AG09309 (cell line): ENCODE measurements around the gene CDH16.
"Not testable (repeated sequence)": the region's sequence is repeated elsewhere in the genome, so short reads cannot be mapped to it uniquely, and the experiment has no call there.

ENCODE experiments used
- DNase-seq: peaks from one replicate; pipeline ENCODE4 v3.0.0-alpha.2; 2010; ENCODE audit warnings: low read depth
- H3K4me3 ChIP-seq: 2 replicates; pipeline ENCODE4 v1.5.1; 2011; ENCODE audit warnings: mild to moderate bottlenecking, low read depth, low read length, moderate library complexity; ENCODE audit not compliant: control insufficient read depth
- CTCF ChIP-seq: IDR thresholded peaks from 2 replicates; pipeline ENCODE4 v1.5.1; 2011; ENCODE audit warnings: mild to moderate bottlenecking, low read depth, low read length, inconsistent platforms; ENCODE audit not compliant: insufficient read depth, control insufficient read depth; ENCODE audit errors: missing control alignments

CDH16 gene

GRCh38 chr16:66899310-66899944 lies 19.3 kb downstream of the CDH16 start:
- TF ChIP-seq CTCF, result no peak

GRCh38 chr16:66898933-66899309 lies 19.8 kb downstream of the CDH16 start:
- no peak overlapping the region for H3K4me3 ChIP-seq
- TF ChIP-seq CTCF, result no peak
- DNase-seq, result no peak

More at GRCh38 chr16:66899310-66899944, 19.3 kb downstream of the CDH16 start:
- DNase-seq, result no peak
- no peak overlapping the region for H3K4me3 ChIP-seq

- no peak for TF ChIP-seq CTCF
- no peak for DNase-seq
Observed at GRCh38 chr16:66898207-66898606, 20.5 kb downstream of the CDH16 start.

GRCh38 chr16:66896682-66897081 lies 22.0 kb downstream of the CDH16 start:
- not testable (repeated sequence) for H3K4me3 ChIP-seq, DNase-seq

More at GRCh38 chr16:66898207-66898606, 20.5 kb downstream of the CDH16 start:
- H3K4me3 ChIP-seq, result no peak overlapping the region

- no peak for DNase-seq
- no peak for TF ChIP-seq CTCF
- no peak overlapping the region for H3K4me3 ChIP-seq
Observed at GRCh38 chr16:66895999-66896398, 22.7 kb downstream of the CDH16 start.

GRCh38 chr16:66895689-66895979 lies 23.1 kb downstream of the CDH16 start:
- no peak for TF ChIP-seq CTCF
- DNase-seq, result no peak

GRCh38 chr16:66894948-66895688 lies 23.6 kb downstream of the CDH16 start:
- peak; percentile 95 for TF ChIP-seq CTCF
- no peak overlapping the region for H3K4me3 ChIP-seq
- no peak for DNase-seq

More at GRCh38 chr16:66895689-66895979, 23.1 kb downstream of the CDH16 start:
- H3K4me3 ChIP-seq, result no peak overlapping the region
